Fibroblast of skin of back (primary cell): ENCODE data around the gene MMP24.
A peak's percentile ranks its signal among the peaks of the same experiment; 100 is the strongest.

Source experiments
- DNase-seq: peaks from one replicate; pipeline ENCODE4 v3.0.0-alpha.2; 2013

Gene MMP24

DNA sequence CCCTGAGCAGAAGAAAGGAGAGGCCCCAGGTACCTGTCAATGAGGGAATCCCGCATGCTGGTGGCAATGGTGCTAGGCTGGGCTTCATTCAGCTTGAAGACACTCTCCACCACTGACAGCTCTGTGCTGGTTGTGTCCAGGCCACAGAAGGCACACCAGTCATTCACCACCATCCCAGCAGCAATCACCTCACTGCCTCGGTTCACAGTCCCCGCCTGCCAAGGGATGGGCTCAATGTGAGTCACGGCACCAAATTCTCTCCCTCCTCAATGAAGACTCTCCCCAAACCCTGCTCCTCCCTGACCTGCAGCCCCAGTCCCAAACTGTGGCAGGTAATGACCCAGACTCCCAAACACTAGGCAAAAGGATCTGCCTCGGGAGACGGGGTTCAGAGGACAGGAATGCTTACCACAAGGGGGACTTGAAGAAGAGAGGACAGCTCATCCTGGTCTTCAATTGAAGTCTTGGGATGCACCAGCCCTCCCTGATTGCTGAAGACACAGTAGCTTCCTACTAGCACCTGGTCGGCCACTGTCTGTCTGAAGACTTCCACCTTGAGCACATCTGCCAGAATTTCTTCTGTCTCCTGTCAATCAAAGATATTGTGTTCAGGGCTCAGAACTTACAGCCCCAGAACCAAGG, 53.2 kb downstream of the MMP24 start:
- no peak for DNase-seq

GRCh38 chr20:35280523-35280922, 54.0 kb downstream of the MMP24 start:
- no peak for DNase-seq

DNA sequence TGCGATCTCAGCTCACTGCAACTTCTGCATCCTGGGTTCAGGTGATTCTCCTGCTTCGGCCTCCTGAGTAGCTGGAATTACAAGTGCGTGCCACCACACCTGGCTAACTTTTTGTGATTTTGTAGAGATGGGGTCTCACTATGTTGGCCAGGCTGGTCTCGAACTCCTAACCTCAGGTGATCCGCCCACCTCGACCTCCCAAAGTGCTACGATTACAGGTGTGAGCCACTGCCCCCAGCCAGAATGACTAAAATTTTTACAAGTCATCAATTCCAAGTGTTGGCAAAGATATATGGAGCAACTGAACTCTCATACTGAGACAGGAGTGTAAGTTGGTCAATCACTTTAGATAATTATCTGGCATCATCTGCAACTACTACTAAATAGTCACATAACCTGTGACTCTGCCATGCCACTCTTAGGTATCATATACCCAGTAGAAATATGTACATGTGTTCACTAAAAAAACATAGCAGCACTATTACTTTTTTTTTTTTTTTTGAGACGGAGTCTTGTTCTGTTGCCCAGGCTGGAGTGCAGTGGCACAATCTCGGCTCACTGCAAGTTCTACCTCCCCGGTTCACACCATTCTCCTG, 55.1 kb downstream of the MMP24 start:
- DNase-seq: no peak

DNA sequence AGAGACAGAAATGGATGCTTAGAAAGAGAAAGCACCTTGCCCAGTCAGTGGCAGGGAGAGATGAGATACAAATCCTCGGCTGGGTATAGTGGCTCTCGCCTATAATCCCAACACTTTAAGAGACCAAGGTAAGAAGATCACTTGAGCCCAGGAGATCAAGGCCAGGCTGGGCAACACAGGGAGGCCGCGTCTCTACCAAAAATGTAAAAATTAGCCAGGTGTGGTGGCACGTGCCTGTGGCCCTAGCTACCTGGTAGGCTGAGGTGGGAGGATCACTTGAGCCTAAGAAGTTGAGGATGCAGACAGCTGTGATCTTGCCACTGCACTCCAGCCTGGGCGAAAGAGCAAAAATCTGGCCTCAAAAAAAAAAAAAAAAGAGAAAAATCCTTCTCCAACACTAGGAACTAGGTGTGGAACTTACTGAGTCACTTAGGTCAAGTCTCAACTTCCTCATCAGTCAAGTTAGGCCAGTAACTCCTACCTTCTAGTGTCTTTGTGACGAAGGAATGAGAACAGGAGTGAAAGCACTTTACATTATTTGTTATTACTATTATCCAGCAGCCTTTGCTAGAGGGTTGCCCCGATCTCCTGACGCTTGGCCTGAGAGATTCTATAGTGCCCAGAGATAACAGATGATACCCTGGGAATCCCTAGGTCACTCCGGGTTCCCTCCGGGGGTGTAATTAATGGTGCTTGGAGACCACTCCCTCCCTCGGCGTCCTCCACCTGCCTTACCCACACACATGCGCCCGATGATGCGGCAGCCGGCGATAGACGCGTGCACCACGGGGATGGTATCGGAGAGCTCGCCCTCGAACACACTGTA, 57.2 kb downstream of the MMP24 start:
- DNase-seq: peak; percentile 6

- DNase-seq: peak; percentile 92
These were observed 57.9 kb downstream of the MMP24 start, which contains the start of gene EIF6 for GRCh38 chr20:35284267-35284991. Gene EIF6, minus strand, starts transcription at chr20:35284772. Its CDS starts 285 bp downstream, at chr20:35284487.

DNA sequence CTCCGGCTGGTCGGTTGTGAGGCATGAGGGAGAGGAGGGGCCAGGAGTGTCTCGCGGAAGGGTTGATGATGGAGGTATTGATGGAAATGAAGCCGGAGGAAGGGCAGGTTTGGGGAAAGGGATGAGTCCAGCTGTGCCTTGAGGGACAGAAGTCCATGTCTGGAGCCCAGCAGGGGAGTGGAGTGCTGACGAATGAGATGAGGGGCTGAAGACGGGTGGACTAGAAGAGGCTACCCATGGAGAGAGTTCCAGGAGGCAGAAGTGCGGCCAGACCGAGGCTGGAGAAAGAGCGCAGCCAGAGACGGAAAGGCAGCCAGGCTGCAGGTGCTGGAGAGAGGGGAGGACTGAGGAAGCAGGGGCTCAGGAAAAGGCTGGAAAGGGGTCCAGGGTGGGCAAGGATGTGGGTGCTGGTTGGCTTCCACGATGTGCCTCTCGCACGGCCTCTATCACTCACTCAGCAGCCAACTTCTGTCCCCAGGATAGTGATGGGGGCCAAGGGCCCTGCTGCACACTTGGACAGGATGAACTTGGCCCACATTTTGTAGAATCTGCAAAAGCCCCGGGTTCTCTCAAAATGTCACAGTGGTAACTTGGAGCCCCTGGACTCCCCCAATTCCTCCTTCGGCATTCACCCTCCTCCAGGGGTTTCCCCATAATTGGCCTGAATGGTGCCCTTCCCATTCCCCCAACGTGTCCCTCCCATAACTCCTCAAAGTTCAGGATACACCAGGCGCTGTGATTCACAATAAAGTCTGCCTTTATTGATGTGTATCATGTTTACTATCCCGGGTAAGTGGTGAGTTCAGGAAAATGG, 58.7 kb downstream of the MMP24 start:
- DNase-seq: no peak

GRCh38 chr20:35285806-35286076, 59.3 kb downstream of the MMP24 start:
- no peak for DNase-seq

DNA sequence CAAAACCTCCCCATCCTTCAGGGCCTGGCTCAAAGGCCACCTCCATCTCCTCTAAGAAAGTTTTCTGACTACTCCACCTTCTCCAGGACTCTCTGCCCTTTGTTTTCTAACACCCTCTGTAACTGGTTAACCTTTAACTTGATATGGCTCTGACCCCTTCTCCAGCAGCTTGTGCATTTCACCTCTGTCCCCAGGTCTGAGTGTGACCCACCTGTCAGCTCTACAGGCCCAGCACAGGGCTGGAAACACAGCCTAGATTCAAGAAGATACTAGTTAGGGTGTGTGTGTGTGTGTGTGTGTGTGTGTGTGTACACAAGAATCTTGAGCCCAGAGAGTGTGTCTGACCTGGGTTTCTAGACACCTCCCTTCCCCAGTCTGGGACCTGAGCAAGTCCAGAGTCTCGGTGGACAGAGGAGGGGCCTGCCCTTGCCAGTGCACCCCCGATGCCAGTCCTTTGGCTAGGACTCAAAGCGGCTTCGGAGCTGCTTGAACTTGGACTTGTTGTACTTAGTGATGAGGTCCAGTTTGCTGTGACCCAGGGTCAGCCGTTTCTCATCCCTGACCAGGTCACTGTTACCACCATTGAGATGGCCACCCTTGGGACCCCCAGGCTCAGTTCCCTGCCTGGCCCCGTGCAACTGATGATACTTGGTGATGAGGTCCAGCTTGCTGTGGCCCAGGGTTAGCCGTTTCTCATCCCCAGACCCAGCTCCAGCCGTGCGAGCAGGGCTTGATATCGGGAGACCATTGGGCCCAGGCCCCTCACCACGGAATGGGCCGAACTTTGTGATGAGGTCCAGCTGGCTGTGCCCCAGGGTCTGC, 59.8 kb downstream of the MMP24 start:
- no peak for DNase-seq

DNA sequence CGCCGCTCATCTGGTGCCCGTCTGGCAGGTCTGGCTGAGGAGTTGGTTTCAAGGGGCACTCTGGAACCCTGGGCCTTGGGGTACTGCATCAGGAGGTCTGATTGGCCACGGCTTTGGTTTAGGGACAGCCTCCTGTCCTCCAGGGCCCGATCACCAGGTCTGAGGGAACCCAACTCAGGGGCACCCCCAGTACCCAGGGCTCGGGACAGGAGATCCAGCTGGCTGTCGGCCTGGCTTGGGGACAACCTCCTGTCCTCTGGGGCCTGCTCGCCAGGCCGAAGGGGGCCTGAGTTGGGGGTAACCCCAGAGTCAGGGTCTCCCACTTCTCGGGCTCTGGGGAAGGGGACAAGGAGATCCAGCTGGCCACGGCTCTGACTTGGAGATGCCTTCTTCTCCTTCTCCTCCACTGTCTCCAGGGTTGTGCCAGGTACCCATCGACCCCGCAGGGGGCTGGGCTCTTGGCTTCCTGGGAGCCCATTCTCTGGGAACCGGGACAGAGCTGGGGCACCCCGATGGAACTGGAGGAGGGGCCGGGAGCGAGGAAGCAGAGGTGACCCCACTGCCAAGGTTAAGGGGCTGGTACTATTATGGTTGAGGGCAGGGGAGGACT, 60.5 kb downstream of the MMP24 start:
- no peak for DNase-seq

DNA sequence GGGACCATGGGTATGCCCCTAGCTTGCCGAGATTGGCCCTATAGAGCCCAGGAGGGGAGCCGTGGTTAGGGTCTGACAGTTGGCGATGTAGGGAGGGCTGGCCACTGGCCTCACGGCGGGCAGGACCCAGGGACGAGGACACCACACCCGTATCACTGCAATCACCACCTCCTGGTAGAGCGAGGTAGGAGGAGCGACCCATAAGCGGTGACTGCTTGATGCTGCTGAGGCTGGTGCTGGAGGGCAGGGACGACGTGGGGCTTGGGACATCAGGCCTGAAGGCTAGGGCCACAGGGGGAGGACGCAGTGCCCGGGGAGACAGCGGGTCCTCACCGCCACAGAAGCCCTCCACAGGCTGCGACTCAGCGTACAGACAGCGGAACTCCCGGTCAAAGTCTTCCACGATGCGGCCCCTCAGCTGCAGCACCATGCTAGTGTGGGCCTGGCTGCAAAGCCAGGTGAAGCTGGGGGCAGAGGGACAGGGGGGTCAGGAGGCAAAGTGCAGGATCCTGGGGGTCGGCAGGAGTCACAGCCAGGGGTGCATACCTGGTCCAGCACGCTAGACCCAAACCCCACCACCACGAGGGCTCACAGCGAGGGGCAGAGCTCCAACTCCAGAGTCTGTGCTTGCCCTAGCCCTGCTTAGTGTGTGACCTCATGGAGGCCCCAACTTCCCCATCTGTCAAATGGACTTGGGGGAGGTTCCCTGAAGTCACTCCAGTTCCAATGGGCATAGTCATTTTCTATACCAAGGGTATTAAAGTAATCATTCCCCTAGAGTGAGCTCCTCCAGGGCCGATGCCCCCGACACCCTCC, 61.2 kb downstream of the MMP24 start:
- no peak for DNase-seq

- DNase-seq: no peak
These were observed 62.0 kb downstream of the MMP24 start for GRCh38 chr20:35288325-35289060.

DNA sequence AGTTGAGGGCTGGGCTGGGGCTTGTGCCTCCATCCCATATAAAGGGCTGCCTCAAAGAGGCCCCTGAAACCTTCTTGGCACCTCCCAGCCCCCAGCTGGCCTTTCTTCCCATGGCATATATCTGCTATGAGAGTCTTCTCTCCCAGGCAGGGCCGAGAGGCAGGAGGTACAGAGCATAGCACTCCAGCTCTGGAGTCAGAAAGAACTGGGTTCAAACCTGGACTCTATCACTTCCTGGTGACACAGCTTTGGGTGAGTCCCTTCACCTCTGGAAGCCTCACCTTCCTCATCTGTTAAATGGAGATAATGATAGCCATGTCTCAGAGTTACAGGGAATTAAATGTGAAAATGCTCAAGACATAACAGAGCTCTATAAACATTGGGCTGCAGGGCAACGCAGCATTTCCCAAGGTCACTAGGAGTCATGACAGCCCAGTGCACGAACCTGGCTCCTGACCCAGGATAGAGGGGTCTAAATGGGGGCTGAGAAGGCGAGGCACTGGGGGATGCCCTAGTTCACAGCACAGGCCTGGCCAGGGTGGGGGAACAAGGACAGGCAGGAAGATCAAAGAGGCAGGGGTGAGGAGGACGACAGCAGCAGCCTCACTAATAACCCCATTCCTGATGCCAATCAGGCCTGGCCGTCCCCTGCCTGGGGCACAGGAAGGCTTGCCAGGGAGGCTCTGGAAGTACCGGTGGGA, 63.8 kb downstream of the MMP24 start:
- no peak for DNase-seq

- DNase-seq: no peak
These were observed 64.5 kb downstream of the MMP24 start for GRCh38 chr20:35290887-35291417.

DNA sequence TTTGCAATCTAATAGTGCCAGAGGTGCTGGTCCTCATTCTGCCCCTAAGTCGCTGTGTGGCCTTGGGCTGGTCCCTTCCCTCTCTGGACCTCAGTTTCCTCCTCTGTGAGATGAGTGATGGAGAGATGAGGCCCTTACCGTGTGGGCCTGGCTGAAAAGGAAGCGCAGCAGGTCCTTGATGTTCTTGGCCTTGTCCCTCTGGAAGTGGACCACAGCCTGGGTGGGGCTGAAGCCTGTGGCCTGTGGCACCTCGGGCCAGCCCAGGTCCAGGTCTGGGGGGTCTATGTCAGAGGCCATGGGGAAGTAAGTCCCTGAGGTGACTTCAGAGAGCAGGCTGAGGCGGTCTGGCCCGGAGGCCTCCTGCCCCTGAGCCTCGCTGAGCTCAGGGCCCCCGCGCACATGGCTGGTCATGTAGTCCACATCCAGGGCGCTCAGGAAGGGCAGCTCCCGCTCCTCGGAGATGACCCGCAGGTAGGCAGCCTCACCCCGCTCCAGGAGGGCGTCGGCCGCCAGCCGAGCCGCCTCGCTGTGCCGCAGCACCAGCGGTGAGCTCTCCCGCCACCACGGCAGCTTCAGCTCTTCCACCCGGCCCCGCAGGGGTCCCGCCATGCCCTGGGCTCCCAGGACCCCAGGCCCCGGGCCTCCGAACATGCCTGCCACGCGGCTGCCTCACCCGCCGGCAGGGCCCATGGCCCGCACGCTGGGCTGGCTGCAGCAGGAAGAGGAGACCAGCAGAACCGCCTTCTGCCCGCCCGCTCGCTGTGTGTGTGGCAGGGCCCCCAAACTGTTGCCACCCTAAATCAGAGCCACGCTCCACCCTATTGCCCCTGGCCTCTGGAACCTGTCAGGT, 65.4 kb downstream of the MMP24 start, which contains the start of gene FAM83C:
TSS of gene FAM83C (minus strand) at position 772 of the 850 bp plus-strand sequence. CDS start at position 651, 121 bp downstream.
- no peak for DNase-seq

GRCh38 chr20:35292504-35293285, 66.2 kb downstream of the MMP24 start:
- DNase-seq: no peak
